GM12873 (cell line): ENCODE results near the gene CCDC170.

Experiments used
- CTCF ChIP-seq: IDR thresholded peaks from 2 replicates; pipeline ENCODE4 v1.5.1; 2012; ENCODE audit warnings: low read depth, mild to moderate bottlenecking, moderate library complexity, low read length, control low read depth; ENCODE audit not compliant: insufficient read depth; ENCODE audit errors: missing control alignments

Gene CCDC170

DNA sequence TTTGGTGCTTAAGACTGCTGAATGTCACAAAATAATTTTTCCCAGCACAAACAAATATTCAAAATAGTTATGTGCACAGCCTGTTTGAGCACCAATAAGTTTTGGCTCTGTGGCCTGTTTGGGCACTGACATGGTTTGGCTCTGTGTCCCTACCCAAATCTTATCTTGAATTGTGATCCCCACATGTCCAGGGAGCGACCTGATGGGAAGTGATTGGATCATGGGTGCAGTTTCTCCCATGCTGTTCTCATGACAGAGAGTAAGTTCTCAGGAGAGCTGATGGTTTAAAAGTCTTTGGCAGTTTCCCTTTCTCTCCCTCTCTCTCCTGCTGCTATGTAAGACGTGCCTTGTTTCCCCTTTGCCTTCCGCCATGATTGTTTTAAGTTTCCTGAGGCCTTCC, 167.7 kb downstream of the CCDC170 start:
- no peak for TF ChIP-seq CTCF

DNA sequence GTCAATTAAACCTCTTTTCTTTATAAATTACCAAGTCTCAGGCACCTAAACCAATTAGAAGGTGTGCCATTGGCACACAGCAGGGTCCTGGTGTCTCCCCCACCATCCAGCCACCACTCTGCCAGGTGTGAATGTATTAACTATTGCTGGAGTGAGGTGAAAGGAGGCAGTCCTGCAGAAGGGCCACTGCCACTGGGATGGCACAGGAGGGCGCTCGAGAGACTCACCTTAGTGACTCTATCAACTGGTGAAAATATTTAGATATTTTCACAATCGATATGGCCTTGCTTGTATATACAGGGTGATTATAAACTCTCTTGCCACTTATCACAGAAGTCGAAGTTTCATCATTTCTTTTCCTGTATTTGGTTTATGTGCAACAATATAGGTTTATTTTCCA, 168.1 kb downstream of the CCDC170 start:
- TF ChIP-seq CTCF: peak; percentile 36

- TF ChIP-seq CTCF: no peak
Observed at GRCh38 chr6:151663559-151663958, 169.7 kb downstream of the CCDC170 start.

DNA sequence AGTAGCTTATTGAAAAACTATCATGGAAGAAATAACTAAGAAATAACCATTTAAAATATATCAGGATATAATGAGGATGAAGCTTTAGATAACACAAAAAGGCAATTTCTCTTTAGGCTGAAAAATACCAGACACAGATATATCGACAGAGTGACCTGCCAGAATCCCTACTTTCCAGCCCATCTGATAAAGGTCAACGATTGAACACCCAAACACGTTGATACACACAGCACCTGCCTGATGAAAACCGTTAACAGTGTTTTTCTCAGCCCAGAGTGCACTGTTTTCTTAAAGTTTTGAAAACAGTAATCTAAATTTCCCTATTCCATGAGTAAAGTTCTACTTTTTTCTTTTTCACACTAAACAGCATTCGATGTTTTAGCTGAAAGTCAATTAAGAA, 170.6 kb downstream of the CCDC170 start:
- no peak for TF ChIP-seq CTCF

GRCh38 chr6:151665329-151665728, 171.5 kb downstream of the CCDC170 start:
- TF ChIP-seq CTCF: no peak

DNA sequence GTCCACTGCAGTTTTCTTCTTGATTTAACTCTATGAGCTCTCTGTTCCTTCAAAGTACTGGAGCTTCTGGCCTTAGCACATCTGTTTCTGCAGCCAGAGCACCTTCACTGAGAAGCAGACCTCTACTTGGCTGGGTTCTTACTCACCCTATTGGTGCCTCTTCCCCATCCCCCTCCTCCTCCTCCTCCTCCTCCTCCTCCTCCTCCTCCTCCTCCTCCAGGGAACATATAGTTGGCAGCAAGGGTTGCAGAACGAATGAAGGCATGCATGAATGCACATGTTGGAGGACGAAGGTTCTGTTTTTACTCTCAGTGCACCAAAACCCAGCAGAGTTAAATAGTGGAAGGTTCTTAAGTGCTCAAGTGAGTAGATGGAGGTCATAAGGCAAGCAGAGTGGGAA, 172.7 kb downstream of the CCDC170 start:
- no peak for TF ChIP-seq CTCF

- no peak for TF ChIP-seq CTCF
Observed at GRCh38 chr6:151669208-151669560, 175.4 kb downstream of the CCDC170 start.

DNA sequence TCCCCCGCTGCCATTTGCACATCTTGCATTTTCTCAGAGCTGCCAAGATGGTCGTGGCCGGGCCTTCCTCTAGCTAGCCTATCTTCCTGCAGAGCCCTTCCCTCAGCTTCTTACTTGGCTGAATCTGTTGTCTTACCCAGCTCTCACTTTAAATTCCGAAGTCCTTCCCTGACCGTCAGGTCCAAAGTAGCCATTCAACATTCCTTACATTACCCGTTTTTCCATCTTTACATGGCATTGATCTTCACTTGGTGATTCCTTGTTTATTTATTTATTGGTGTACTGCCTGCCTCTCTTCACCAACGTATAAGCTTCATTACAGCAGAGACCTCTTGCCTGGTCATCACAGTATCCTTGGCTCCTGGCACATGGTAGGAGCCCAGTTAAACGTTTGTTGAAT, 176.3 kb downstream of the CCDC170 start:
- TF ChIP-seq CTCF: no peak
